Measurements from ENCODE around the gene DOC2A.

DNA sequence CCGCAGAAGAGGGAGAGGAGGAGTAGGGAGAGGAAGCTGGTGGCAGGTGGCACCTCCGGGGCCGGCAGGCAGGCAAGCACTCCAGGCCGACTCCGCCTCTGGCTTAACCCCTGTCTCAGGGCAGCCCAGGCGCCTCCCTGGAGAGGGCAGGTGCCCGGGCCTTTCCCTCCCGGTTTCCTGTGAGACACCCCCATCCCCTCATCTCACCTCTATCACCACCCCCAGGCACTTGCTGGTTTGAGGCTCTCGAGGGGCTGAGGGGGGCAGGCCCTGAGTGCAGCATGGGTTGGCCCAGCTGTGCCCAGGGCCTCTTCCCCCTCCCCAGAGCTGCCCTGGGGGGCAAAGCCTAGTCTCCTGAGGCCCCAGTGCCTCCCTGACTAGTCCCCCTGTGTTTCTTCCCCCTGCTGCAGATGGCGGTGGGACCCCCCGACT is 6.0 kb downstream of the DOC2A start:
- TF ChIP-seq KLF6 (CRISPR knock-in tag; IDR thresholded peaks at IDR 0.05; ENCODE audit: borderline replicate concordance) = no peak
- TF ChIP-seq KDM1A (IDR thresholded peaks at IDR 0.05) = no peak
- no peak for TF ChIP-seq EWSR1 (IDR thresholded peaks at IDR 0.05; ENCODE audit: borderline replicate concordance, low read depth, partially characterized antibody)
- TF ChIP-seq ZNF121 (CRISPR knock-in tag; conservative IDR thresholded peaks at IDR 0.05) = no peak
- TF ChIP-seq TAF1 (IDR thresholded peaks at IDR 0.05; ENCODE audit: control insufficient read depth, extremely low read depth, insufficient read depth, low read length, severe bottlenecking) = no peak
